HEK293T (cell line): ENCODE results near the gene OLIG3.

ENCODE experiments used
- CTCF ChIA-PET: fragments of 350-600 bp; formaldehyde crosslinking; extraction: SDS; loops from one replicate; lab custom pipeline; 2021; ENCODE audit warnings: antibody characterized with exemption, inconsistent platforms; lab: Yijun Ruan, JAX
- POLR2A ChIA-PET: fragments of 350-600 bp; formaldehyde crosslinking; extraction: SDS; loops from one replicate; lab custom pipeline; 2020; ENCODE audit warnings: antibody characterized with exemption, inconsistent platforms; lab: Yijun Ruan, JAX
- DNase-seq: peaks from one replicate; pipeline ENCODE4 v3.0.0; 2012; ENCODE audit warnings: mixed read lengths; ENCODE audit errors: extremely low spot score
- ARNT ChIP-seq: fragments of 450-650 bp; IDR thresholded peaks from 2 replicates; pipeline ENCODE4 v1.6.1; 2017; ENCODE audit warnings: mild to moderate bottlenecking
- BHLHE40 ChIP-seq: fragments of 450-650 bp; IDR thresholded peaks from 2 replicates; pipeline ENCODE4 v1.6.1; 2016; ENCODE audit warnings: mild to moderate bottlenecking, moderate library complexity, borderline replicate concordance
- CTBP1 ChIP-seq: fragments of 450-650 bp; IDR thresholded peaks from 2 replicates; pipeline ENCODE4 v1.6.1; 2016; ENCODE audit warnings: borderline replicate concordance
- ELF4 ChIP-seq: fragments of 450-650 bp; IDR thresholded peaks from 2 replicates; pipeline ENCODE4 v1.6.1; 2017; ENCODE audit warnings: antibody characterized with exemption
- FOXA1 ChIP-seq: fragments of 450-650 bp; IDR thresholded peaks from 2 replicates; pipeline ENCODE4 v1.6.1; 2016; ENCODE audit warnings: mild to moderate bottlenecking
- FOXK2 ChIP-seq: fragments of 450-650 bp; IDR thresholded peaks from 2 replicates; pipeline ENCODE4 v1.6.1; 2016; ENCODE audit warnings: mild to moderate bottlenecking
- FOXM1 ChIP-seq: fragments of 450-650 bp; IDR thresholded peaks from 2 replicates; pipeline ENCODE4 v1.6.1; 2017; ENCODE audit warnings: mild to moderate bottlenecking, borderline replicate concordance
- HDGF ChIP-seq: fragments of 450-650 bp; IDR thresholded peaks from 2 replicates; pipeline ENCODE4 v1.6.1; 2017; ENCODE audit warnings: antibody characterized with exemption, borderline replicate concordance
- L3MBTL2 ChIP-seq: fragments of 450-650 bp; conservative IDR thresholded peaks from 2 replicates; pipeline ENCODE4 v1.6.1; 2016; ENCODE audit warnings: mild to moderate bottlenecking
- LEF1 ChIP-seq: fragments of 450-650 bp; IDR thresholded peaks from 2 replicates; pipeline ENCODE4 v1.6.1; 2017; ENCODE audit warnings: mild to moderate bottlenecking, borderline replicate concordance
- NFRKB ChIP-seq: fragments of 450-650 bp; IDR thresholded peaks from 2 replicates; pipeline ENCODE4 v1.6.1; 2016; ENCODE audit warnings: mild to moderate bottlenecking, moderate library complexity
- SP1 ChIP-seq: fragments of 450-650 bp; IDR thresholded peaks from 2 replicates; pipeline ENCODE4 v1.6.1; 2017
- SUZ12 ChIP-seq: fragments of 450-650 bp; IDR thresholded peaks from 2 replicates; pipeline ENCODE4 v1.6.1; 2016; ENCODE audit warnings: mild to moderate bottlenecking
- TARDBP ChIP-seq: fragments of 450-650 bp; IDR thresholded peaks from 2 replicates; pipeline ENCODE4 v1.6.1; 2016
- ZNF384 ChIP-seq: fragments of 450-650 bp; IDR thresholded peaks from 2 replicates; pipeline ENCODE4 v1.6.1; 2016
- TF ChIP-seq, protein P1 (sequence below): fragments of 450-650 bp; IDR thresholded peaks from 2 replicates; pipeline ENCODE4 v1.6.1; 2016

OLIG3 gene

DNA sequence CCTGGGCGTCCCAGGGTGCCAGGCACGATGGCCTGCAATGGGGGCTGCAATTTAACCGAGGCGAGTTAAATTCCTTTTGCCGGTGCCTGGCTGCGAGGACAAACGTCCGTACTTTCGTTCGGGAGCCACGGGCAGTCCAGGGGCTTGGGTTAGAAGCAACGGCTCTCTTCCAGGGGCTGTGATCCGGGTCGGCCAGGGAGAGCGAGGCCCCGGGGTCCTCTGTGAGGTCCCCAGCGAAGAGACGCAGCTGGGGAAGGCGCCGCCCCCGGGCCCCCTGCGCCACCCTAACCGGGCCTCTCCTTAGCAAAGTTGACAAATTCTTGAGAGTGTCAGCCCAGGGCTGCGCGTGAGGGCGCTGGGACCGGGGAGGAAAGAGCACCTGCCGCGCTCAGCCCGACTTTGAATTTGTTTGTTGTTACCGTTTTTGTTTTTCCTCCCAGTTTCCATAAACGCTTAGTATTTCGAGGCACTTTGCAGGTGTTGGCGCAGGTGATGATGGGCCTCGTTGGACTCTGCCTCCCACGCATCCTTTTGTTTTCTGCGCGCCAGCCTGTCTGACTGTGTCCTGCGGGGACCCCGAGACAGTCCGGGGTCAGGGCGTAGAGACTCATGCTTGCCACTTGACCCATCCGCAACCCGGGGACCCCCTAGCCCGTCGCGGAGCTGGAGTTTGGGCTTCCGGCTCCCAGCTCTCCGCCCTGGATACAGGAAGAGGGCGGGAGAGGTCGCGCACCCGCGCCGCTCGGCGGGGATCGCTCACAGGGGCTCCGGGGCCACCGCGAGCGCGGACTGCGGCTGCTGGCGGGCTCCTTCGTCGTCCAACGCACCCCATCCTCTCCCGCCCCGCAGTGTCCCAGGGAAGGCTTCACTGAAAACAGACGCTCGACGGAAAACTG is 5.8 kb downstream of the OLIG3 start:
- TF ChIP-seq ELF4 (no peak), ZNF384 (no peak), FOXA1 (no peak), TARDBP (no peak), SUZ12 (no peak), BHLHE40 (no peak), LEF1 (no peak), FOXK2 (no peak)
- POLR2A ChIA-PET, result no interaction called here
- no peak for DNase-seq
- CTCF ChIA-PET, result no interaction called here

DNA sequence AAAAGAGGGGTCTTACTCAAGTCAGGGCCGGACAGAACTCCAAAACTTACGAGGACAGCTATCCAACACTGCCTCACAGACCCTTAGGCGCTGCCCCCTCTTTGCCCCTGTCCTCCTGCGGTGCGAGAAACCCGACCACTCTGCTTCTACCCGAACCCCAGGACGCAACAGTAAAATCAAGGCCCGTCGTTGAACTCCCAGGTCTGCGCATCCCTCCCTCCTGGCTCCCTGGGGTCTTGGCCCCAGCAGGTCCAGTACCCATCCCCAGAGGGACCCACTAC is 6.4 kb downstream of the OLIG3 start:
- DNase-seq, result no peak
- ChIA-PET POLR2A (no interaction called here), CTCF (no interaction called here)
- no peak for TF ChIP-seq ZNF384
- no peak for TF ChIP-seq L3MBTL2
- no peak for TF ChIP-seq LEF1
- TF ChIP-seq, protein P1, sequence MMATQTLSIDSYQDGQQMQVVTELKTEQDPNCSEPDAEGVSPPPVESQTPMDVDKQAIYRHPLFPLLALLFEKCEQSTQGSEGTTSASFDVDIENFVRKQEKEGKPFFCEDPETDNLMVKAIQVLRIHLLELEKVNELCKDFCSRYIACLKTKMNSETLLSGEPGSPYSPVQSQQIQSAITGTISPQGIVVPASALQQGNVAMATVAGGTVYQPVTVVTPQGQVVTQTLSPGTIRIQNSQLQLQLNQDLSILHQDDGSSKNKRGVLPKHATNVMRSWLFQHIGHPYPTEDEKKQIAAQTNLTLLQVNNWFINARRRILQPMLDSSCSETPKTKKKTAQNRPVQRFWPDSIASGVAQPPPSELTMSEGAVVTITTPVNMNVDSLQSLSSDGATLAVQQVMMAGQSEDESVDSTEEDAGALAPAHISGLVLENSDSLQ, result no peak
- TF ChIP-seq FOXK2, result no peak
- no peak for TF ChIP-seq CTBP1
- no peak for TF ChIP-seq ARNT
- TF ChIP-seq FOXM1, result no peak
- no peak for TF ChIP-seq BHLHE40
- no peak for TF ChIP-seq ELF4
- TF ChIP-seq TARDBP, result no peak
- TF ChIP-seq NFRKB, result no peak
- TF ChIP-seq FOXA1, result no peak
- TF ChIP-seq SUZ12, result no peak
- TF ChIP-seq HDGF, result no peak
- no peak for TF ChIP-seq SP1

DNA sequence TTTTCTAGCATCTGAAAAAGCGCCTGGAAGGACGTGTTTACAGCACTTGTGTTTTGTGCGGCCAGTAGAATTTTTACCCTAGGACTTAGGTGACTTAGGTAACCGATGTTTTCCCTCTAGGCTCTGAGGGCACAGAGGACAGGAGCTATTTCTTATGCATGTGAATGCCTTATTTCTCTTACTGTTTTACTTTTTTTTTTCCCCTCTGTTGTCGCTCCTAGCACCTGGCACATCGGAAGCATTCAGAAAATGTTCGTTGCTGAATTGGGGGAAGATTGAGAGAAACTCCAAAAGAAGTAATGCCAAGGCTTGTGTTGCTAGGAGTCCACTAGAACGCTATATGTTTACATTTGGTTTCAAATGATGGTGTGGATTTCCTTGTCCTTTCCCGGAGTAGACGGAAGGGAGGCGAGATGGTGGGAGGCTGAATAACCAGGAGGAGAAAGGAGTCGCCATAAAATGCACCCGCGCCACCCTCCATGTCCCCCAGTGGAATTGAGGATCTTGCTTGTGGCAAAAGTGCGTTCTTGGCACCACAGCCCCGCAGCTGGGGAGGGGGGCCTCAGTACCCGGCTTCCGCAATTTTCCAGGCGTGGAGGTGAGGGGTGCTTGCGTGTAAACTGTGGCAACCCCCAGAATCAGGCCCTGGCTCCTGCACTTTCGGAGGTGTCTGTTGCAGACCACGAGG is 6.9 kb downstream of the OLIG3 start:
- DNase-seq, result no peak
- ChIA-PET CTCF (no interaction called here), POLR2A (no interaction called here)
- TF ChIP-seq ZNF384 (no peak), FOXK2 (no peak), TARDBP (no peak), HDGF (no peak), FOXM1 (no peak), SP1 (no peak), FOXA1 (no peak), ELF4 (no peak), CTBP1 (no peak), L3MBTL2 (no peak), SUZ12 (no peak)
- TF ChIP-seq, protein P1, result no peak

DNA sequence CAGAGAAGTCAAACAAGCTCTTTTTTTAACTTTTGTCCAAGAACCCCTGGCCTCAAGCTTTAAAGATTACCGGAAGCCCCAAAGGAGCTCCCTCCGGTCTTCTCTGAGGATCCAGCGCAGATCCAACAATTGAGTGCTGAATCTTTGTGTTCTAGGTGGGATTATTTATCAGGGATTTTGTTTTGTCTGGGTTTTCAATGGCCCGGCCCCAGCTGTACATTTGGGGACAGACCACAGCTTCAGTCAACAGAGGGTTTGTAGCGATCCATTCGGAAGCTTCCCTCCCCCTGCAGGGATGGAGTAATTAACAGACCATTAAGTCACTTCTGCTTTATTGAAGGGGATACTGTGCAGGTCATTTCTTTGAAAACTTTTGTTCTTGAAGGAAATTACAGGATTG is 7.8 kb downstream of the OLIG3 start:
- CTCF ChIA-PET, result no interaction called here

DNA sequence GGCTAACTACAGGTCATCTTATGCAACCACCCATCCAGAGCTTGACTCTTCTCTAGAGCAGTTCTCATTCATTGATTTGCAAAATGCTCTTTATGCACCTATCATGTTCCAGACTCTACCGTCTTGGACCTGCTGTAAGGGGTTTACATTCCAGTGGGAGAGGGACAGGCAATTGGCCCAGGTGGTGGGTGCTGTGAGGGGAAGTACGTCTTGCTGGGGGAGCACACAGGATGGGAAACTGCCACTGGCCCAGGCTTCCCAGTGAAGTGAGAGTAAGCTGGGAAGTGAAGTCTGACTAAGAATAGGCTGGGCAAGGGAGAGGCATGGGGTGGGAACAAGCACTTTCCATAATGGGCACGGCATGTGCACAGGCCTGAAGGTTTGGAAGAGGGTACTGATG is 13.8 kb downstream of the OLIG3 start:
- CTCF ChIA-PET, result interaction anchor here (0.6 kb wide), 1 partner anchor 635 kb away, joined by 5 read pairs; no protein-coding TSS in a partner anchor
- TF ChIP-seq TARDBP (no peak), NFRKB (no peak), LEF1 (no peak), CTBP1 (no peak), FOXK2 (no peak), ZNF384 (no peak), FOXA1 (no peak), SP1 (no peak), L3MBTL2 (no peak), HDGF (no peak), FOXM1 (no peak), BHLHE40 (no peak), SUZ12 (no peak), ELF4 (no peak), ARNT (no peak)
- TF ChIP-seq, protein P1, result no peak
- DNase-seq, result no peak
- POLR2A ChIA-PET, result no interaction called here

More for the DNA sequence above, 7.8 kb downstream of the OLIG3 start:
- TF ChIP-seq, protein P1, result no peak
- no peak for TF ChIP-seq CTBP1
- TF ChIP-seq ARNT, result no peak
- no peak for TF ChIP-seq NFRKB
- no peak for TF ChIP-seq ELF4
- no peak for TF ChIP-seq ZNF384
- TF ChIP-seq LEF1, result no peak
- no peak for TF ChIP-seq FOXM1
- no peak for TF ChIP-seq HDGF
- no peak for TF ChIP-seq BHLHE40
- no peak for TF ChIP-seq SUZ12
- no peak for TF ChIP-seq FOXK2
- no peak for TF ChIP-seq FOXA1
- POLR2A ChIA-PET, result no interaction called here
- no peak for DNase-seq
